K562 (cell line): ENCODE measurements around the gene FUCA1. TPM values are rescaled to one million over a fixed set of nuclear protein-coding genes. Genes with fewer than 3 reads are reported as not detected.

Source experiments
- BMI1 ChIP-seq: fragments of 150-350 bp; IDR thresholded peaks from 2 replicates; pipeline ENCODE4 v1.6.1; 2014; ENCODE audit warnings: low read length
- BRCA1 ChIP-seq, 2 experiments: fragments of 450-650 bp in 1 of 2; sonication (generic) in 1 of 2; formaldehyde crosslinking in 1 of 2; IDR thresholded peaks; 2 replicates each; pipeline versions ENCODE4 v1.5.0 to v1.6.1; 2017 to 2020; ENCODE audit warnings: mild to moderate bottlenecking in 1 of 2, missing genetic modification reagents in 1 of 2
- CSDE1 ChIP-seq, 2 experiments: fragments of 450-650 bp; IDR thresholded peaks; 2 replicates each; pipeline ENCODE4 v1.6.1; 2016; ENCODE audit warnings: mild to moderate bottlenecking in 1 of 2
- CTCF ChIP-seq, 3 experiments: IDR thresholded peaks in 2 of 3; conservative IDR thresholded peaks in 1 of 3; 2 replicates each; pipeline ENCODE4 v1.5.1; 2011 to 2012; ENCODE audit warnings: low read length in 3 of 3, mild to moderate bottlenecking in 3 of 3, control low read depth in 2 of 3, improper control_type of control experiment in 1 of 3, inconsistent platforms in 1 of 3, low read depth in 1 of 3, mixed read lengths in 1 of 3, moderate library complexity in 1 of 3; ENCODE audit not compliant: insufficient read depth in 2 of 3
- E2F1 ChIP-seq: sonication (generic); formaldehyde crosslinking; IDR thresholded peaks from 2 replicates; pipeline ENCODE4 v1.8.1; 2023; ENCODE audit warnings: mild to moderate bottlenecking, missing genetic modification reagents, moderate library complexity
- ELK3 ChIP-seq: fragments of 450-650 bp; formaldehyde crosslinking; IDR thresholded peaks from 2 replicates; pipeline ENCODE4 v1.4.0; 2020; ENCODE audit warnings: mild to moderate bottlenecking
- NR2C2 ChIP-seq, 2 experiments: fragments of 200-800 bp in 1 of 2; sonication (Bioruptor generic) in 1 of 2; sonication (generic) in 1 of 2; formaldehyde crosslinking in 1 of 2; IDR thresholded peaks; 2 replicates each; pipeline versions ENCODE4 v1.6.1 to v1.8.0; 2016 to 2022; ENCODE audit warnings: mild to moderate bottlenecking in 1 of 2, missing compliant biosample characterization in 1 of 2, missing genetic modification characterization in 1 of 2, missing genetic modification reagents in 1 of 2
- NRF1 ChIP-seq, 2 experiments: fragments of 450-650 bp; IDR thresholded peaks in 1 of 2; conservative IDR thresholded peaks in 1 of 2; 2 replicates each; pipeline ENCODE4 v1.6.1; 2014; ENCODE audit warnings: mild to moderate bottlenecking in 2 of 2
- RAD21 ChIP-seq, 2 experiments: fragments of 250-450 bp in 1 of 2; fragments of 450-650 bp in 1 of 2; sonication (Bioruptor Pico) in 1 of 2; formaldehyde crosslinking in 1 of 2; IDR thresholded peaks in 1 of 2; conservative IDR thresholded peaks in 1 of 2; 2 replicates each; pipeline versions ENCODE4 v1.4.0 to v1.8.0; 2020 to 2022; ENCODE audit warnings: mild to moderate bottlenecking in 2 of 2, moderate library complexity in 1 of 2
- RB1 ChIP-seq: fragments of 450-650 bp; IDR thresholded peaks from 2 replicates; pipeline ENCODE4 v1.6.1; 2017; ENCODE audit warnings: low read depth, mild to moderate bottlenecking
- SMARCC2 ChIP-seq: fragments of 450-650 bp; IDR thresholded peaks from 2 replicates; pipeline ENCODE4 v1.6.1; 2017; ENCODE audit warnings: antibody characterized with exemption, moderate library complexity, mild to moderate bottlenecking, low read depth
- SRSF9 ChIP-seq: fragments of 200-400 bp; formaldehyde crosslinking; IDR thresholded peaks from 2 replicates; pipeline ENCODE4 v1.6.1; 2017; ENCODE audit warnings: low read depth, low read length, borderline replicate concordance
- SUPT5H ChIP-seq: fragments of 450-650 bp; IDR thresholded peaks from 2 replicates; pipeline ENCODE4 v1.6.1; 2016
- TAF9B ChIP-seq: fragments of 450-650 bp; IDR thresholded peaks from 2 replicates; pipeline ENCODE4 v1.6.1; 2018; ENCODE audit warnings: mild to moderate bottlenecking; ENCODE audit not compliant: partially characterized antibody
- THRA ChIP-seq: fragments of 450-650 bp; IDR thresholded peaks from 2 replicates; pipeline ENCODE4 v1.6.1; 2017; ENCODE audit warnings: mild to moderate bottlenecking, moderate library complexity
- ZNF316 ChIP-seq: fragments of 450-650 bp; IDR thresholded peaks from 2 replicates; pipeline ENCODE4 v1.6.1; 2016
- ZNF740 ChIP-seq, 3 experiments: fragments of 200-800 bp in 1 of 3; sonication (Bioruptor generic) in 1 of 3; sonication (generic) in 1 of 3; formaldehyde crosslinking in 1 of 3; IDR thresholded peaks; 2 replicates each; pipeline versions ENCODE4 v1.6.1 to v1.8.0; 2016 to 2022; ENCODE audit warnings: mild to moderate bottlenecking in 2 of 3, missing compliant biosample characterization in 2 of 3, missing genetic modification characterization in 2 of 3, missing genetic modification reagents in 1 of 3
- polyA plus RNA-seq, 8 experiments: library from polyadenylated mRNA; depleted of rRNA in 4 of 8; stranded (reverse) in 5 of 8; unstranded in 3 of 8; fragments of >200 nt; fragmentation: Nextera tagmentation in 2 of 8; fragmentation: Illumina TruSeq in 1 of 8; extraction: Ambion mirVana in 2 of 8; extraction: Trizol in 1 of 8; gene quantifications; 2 replicates each; pipeline versions ENCODE4 v1.2.1 to v1.2.3, GENCODE V29; 2011 to 2014; ENCODE audit warnings: inconsistent platforms in 1 of 8, missing spikeins in 1 of 8
- total RNA-seq, 7 experiments: library from RNA; depleted of rRNA in 6 of 7; stranded (reverse); fragments of >200 nt in 6 of 7; fragmentation: Illumina TruSeq in 2 of 7; extraction: Trizol in 2 of 7; gene quantifications; 2 replicates each; pipeline versions ENCODE4 v1.2.1 to v1.2.3, GENCODE V29; 2011 to 2021; ENCODE audit warnings: low replicate concordance in 1 of 7
- TF ChIP-seq, protein P1 (sequence below): sonication (generic); formaldehyde crosslinking; IDR thresholded peaks from 2 replicates; pipeline ENCODE4 v1.8.0; 2023; ENCODE audit warnings: mild to moderate bottlenecking, missing genetic modification reagents

Gene FUCA1
- total and polyA plus RNA-seq, 9 of the 15 experiments (the other 6 are each of a cell fraction or from before 2014, with no cell fraction given): 7.0 to 20.5 (median 13.5) TPM

DNA sequence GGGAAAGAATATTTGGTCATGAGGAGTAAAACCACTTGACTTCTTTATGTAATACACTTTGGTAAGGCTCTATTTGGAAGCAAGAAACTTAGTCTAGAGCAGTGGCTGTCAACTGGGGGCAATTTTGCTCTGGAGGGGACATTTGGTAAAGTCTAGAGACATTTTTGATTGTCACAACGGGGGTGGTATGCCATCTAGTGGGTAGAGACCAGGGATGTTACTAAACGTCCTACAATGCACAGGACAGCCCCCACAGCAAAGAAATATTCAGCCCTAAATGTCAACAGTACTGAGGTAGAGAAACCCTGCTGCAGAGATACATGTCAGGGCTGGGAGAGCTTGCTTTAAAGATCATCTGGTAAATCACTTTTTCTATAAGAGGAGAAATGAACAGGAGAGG lies 13.5 kb downstream of the FUCA1 start (continued):
- TF ChIP-seq THRA (no peak), RAD21 (CRISPR knock-in tag; conservative IDR thresholded peaks at IDR 0.05 in 1 of 2, IDR thresholded peaks at IDR 0.05 in 1 of 2) (peak; percentile 39 to 63), CTCF (IDR thresholded peaks at IDR 0.05 in 2 of 3, conservative IDR thresholded peaks at IDR 0.05 in 1 of 3; ENCODE audit: insufficient read depth in 2 of 3, low read depth in 1 of 3, low read length in 3 of 3) (peak; percentile 55 to 69 (median 63)), NRF1 (conservative IDR thresholded peaks at IDR 0.05 in 1 of 2, IDR thresholded peaks at IDR 0.05 in 1 of 2) (no peak), BMI1 (no peak), SRSF9 (no peak), CSDE1 (IDR thresholded peaks at IDR 0.05) (no peak), ZNF740 (CRISPR knock-in tag; IDR thresholded peaks at IDR 0.05) (no peak), ZNF740 (tag; IDR thresholded peaks at IDR 0.05) (no peak), E2F1 (CRISPR knock-in tag) (no peak), RB1 (0 out of 2 replicates have a peak, but pooled peaks have one; percentile 22), ELK3 (CRISPR knock-in tag) (no peak), SMARCC2 (no peak), NR2C2 (CRISPR knock-in tag; IDR thresholded peaks at IDR 0.05) (no peak), NR2C2 (tag; IDR thresholded peaks at IDR 0.05) (no peak), SUPT5H (no peak), TAF9B (no peak), BRCA1 (IDR thresholded peaks at IDR 0.05) (no peak), BRCA1 (CRISPR knock-in tag; IDR thresholded peaks at IDR 0.05) (no peak), ZNF316 (no peak)
- TF ChIP-seq, protein P1, sequence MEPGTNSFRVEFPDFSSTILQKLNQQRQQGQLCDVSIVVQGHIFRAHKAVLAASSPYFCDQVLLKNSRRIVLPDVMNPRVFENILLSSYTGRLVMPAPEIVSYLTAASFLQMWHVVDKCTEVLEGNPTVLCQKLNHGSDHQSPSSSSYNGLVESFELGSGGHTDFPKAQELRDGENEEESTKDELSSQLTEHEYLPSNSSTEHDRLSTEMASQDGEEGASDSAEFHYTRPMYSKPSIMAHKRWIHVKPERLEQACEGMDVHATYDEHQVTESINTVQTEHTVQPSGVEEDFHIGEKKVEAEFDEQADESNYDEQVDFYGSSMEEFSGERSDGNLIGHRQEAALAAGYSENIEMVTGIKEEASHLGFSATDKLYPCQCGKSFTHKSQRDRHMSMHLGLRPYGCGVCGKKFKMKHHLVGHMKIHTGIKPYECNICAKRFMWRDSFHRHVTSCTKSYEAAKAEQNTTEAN (CRISPR knock-in tag): no peak
